Right hindlimb (tissue), 1 donor: ENCODE measurements around the gene STAG1.
"Not testable (repeated sequence)": the region's sequence is repeated elsewhere in the genome, so short reads cannot be mapped to it uniquely, and the experiment has no call there.

Source experiments
- DNase-seq: peaks from one replicate; pipeline ENCODE4 v3.0.0-alpha.2; 2018

Gene STAG1

GRCh38 chr3:136698361-136698760 lies 53.8 kb downstream of the STAG1 start:
- DNase-seq: no peak

- DNase-seq: no peak
These were observed 55.4 kb downstream of the STAG1 start for GRCh38 chr3:136696797-136697196.

GRCh38 chr3:136694321-136694720 lies 57.9 kb downstream of the STAG1 start:
- DNase-seq: no peak

GRCh38 chr3:136690599-136690998 lies 61.6 kb downstream of the STAG1 start:
- DNase-seq: no peak

GRCh38 chr3:136685882-136686281 lies 66.3 kb downstream of the STAG1 start:
- DNase-seq: no peak

GRCh38 chr3:136682740-136683312 lies 69.4 kb downstream of the STAG1 start:
- DNase-seq: no peak

- DNase-seq: no peak
These were observed 73.2 kb downstream of the STAG1 start for GRCh38 chr3:136678981-136679380.

- DNase-seq: no peak
These were observed 76.2 kb downstream of the STAG1 start for GRCh38 chr3:136676009-136676408.

GRCh38 chr3:136675150-136675858 lies 76.9 kb downstream of the STAG1 start:
- DNase-seq: no peak

GRCh38 chr3:136672457-136672856 lies 79.7 kb downstream of the STAG1 start:
- DNase-seq: no peak

- DNase-seq: no peak
These were observed 80.3 kb downstream of the STAG1 start for GRCh38 chr3:136671921-136672320.

- DNase-seq: no peak
These were observed 82.0 kb downstream of the STAG1 start for GRCh38 chr3:136670166-136670565.

- no peak for DNase-seq
These were observed 85.1 kb downstream of the STAG1 start for GRCh38 chr3:136667081-136667480.

- DNase-seq: not testable (repeated sequence)
These were observed 85.9 kb downstream of the STAG1 start for GRCh38 chr3:136666301-136666700.

- no peak for DNase-seq
These were observed 87.4 kb downstream of the STAG1 start for GRCh38 chr3:136664771-136665170.

- DNase-seq: no peak
These were observed 90.9 kb downstream of the STAG1 start for GRCh38 chr3:136661282-136661681.

GRCh38 chr3:136658946-136659682 lies 93.1 kb downstream of the STAG1 start:
- no peak for DNase-seq

- no peak for DNase-seq
These were observed 94.7 kb downstream of the STAG1 start for GRCh38 chr3:136657526-136657925.

GRCh38 chr3:136653628-136654027 lies 98.5 kb downstream of the STAG1 start:
- no peak for DNase-seq

GRCh38 chr3:136651581-136651980 lies 100.6 kb downstream of the STAG1 start:
- DNase-seq: no peak

- DNase-seq: no peak
These were observed 101.7 kb downstream of the STAG1 start for GRCh38 chr3:136650461-136650860.

- DNase-seq: no peak
These were observed 106.3 kb downstream of the STAG1 start for GRCh38 chr3:136645915-136646314.

- DNase-seq: no peak
These were observed 108.0 kb downstream of the STAG1 start for GRCh38 chr3:136644212-136644611.

- DNase-seq: not testable (repeated sequence)
These were observed 108.8 kb downstream of the STAG1 start for GRCh38 chr3:136643380-136643779.
